Inferior parietal cortex (tissue), 1 donor: Measurements from ENCODE around the gene RFTN2.

Source experiments
- DNase-seq: peaks from one replicate; pipeline ENCODE4 v3.0.0-alpha.2; 2016; ENCODE audit errors: extremely low spot score

The RFTN2 gene

DNA sequence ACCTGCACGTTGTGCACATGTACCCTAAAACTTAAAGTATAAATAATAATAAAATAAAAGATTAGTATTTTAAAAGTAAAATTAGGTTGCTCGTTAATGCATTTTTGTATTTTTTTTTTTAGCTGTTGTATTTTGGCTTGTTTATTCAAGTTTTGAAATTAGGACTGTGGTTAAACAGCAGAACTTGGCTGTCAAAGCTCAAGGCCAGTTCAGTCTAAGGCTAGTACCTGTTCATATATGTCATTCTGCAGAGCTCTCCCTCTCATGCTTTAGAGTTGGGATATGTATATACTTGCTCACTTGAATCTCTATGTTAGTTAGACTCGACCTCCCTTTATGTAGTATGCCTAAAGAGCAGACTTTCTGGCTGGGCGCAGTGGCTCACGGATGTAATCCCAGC is 126.8 kb downstream of the RFTN2 start:
- DNase-seq = no peak

DNA sequence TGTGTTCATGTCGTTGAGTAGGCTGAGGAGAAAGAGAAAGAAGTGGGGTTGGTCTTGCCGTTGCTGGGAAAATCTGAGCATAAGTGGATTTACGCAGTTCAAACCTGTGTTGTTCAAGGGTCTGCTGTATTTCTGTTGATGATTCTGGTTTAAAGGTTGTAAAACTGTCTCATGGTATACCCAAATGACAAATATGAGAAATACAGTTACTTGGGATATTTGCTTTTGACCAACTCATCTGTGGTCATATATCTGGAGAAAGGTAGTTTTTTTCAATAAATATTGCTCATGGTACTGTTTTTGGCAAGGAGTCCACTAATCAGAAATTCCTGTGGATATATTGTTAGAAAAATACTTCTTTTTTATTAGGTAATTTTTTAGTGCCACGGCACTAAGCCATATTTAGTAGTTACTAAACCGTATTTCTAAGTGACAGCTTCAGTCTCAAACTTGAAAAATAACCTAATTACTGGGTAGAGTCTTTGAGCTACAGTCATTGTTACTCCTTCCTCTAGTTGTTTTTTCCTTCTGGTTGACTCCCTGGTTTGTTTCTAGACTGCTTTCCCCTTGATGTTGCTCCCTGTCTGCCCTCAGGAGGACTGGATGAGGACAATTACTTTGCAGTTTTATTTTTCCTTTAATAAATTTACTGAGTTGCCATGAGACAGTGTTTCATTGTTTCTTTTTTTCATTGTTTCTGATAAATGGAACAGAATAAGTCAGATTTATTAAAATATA is 128.1 kb downstream of the RFTN2 start:
- DNase-seq = no peak

DNA sequence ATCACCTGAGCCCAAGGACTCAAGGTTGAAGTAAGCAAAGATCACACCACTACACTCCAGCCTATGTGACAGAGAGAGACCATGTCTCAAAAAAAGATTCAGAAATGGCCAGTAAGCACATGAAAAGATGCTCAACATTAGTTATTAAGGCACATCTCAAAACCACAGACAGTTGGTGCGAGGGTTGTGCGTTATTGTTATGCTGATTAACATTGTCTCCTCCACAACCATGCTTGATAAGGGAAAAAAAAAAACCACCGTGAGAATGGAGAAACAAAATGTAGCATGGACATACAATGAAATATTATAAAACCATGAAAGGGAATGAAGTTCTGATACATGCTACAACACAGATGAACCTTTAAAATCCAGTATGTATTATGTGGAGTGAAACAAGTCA is 132.2 kb downstream of the RFTN2 start:
- DNase-seq = no peak

DNA sequence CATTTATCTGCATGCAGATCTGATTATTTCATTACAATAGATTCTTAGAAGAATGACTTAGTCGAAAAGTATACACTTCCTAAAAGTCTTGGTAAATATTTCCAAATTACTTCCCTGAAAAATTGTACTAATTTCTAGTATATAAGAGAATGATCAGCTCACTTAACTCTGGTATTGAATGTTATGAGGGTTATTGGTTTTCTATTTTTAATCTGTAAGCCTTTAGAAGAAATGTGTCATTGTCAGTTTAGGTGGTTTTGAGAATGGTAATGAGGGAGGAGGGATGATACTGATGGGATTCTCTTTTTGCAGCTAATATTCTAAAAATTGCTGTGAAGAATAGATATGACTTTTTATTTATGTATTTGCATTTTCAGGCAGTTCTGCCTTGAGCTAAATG is 135.7 kb downstream of the RFTN2 start:
- no peak for DNase-seq

DNA sequence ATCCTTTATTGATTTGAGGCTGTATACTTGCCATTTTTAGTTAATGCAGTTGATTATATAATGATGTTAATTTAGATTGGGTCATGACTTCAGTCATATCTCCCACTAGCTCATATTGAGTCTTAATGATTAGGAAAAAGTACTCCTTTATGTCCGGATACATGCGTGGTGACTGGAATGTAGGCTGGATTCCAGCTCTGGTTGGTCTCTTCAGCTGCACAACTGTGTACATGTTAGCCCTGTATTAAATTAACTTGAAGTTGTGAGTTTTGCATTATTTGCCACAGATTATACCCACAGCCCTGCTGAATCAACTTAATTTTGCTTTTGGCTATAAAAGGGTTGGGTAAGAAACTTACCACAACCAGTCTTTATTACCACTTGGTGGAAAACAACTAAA is 137.0 kb downstream of the RFTN2 start:
- no peak for DNase-seq
